ENCODE data around the gene LRMDA.

DNA sequence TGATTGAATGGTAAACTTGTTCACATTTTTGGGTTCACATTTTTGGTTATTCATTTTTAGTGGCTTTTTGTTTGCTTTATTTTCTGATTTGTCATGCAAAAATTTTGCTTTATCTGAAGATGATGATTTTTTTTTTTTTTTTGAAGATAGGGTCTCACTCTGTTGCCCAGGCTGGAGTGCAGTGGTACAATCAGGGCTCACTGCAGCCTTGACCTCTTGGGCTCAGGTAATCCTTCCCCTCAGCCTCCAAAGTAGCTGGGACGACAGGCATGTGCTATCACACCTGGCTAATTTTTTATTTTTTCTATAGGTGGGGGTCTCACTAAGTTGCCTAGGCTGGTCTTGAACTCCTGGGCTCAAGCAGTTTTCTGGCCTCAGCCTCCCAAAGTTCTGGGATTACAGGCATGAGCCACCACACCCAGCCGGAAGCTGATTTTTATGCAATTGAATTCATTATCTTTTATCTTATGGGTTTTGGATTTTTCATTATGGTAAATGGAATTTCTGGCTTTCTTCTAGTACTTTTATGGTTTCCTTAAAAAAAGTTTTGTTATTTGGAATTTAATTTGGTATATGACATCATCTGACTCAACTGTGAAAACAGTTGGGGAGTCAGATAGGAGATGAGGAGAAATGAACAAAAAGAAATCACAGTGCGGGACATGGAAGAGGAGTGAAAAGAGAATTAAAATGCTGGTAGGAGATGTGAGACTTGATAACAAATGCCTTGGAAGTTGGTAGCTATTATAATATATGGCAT, 158.7 kb downstream of the LRMDA start:
- TF ChIP-seq ZFX (CRISPR knock-in tag; IDR thresholded peaks at IDR 0.05; ENCODE audit: low read depth) (no peak), HNF4G (IDR thresholded peaks at IDR 0.05; ENCODE audit: borderline replicate concordance, low read depth, low read length) (no peak), HNF4G (CRISPR knock-in tag; IDR thresholded peaks at IDR 0.05; ENCODE audit: borderline replicate concordance, low read depth) (no peak), RBFOX2 (IDR thresholded peaks at IDR 0.05; ENCODE audit: low read depth, low read length) (no peak), ZNF562 (CRISPR knock-in tag; IDR thresholded peaks at IDR 0.05; ENCODE audit: borderline replicate concordance) (no peak), SRSF1 (optimal IDR thresholded peaks at IDR 0.05; ENCODE audit: low read depth, low read length) (no peak), SMC3 (IDR thresholded peaks at IDR 0.05; ENCODE audit: low read length) (no peak), RNF2 (conservative IDR thresholded peaks at IDR 0.05; ENCODE audit: low read depth) (no peak), EZH2 (conservative IDR thresholded peaks at IDR 0.05; ENCODE audit: low read depth, low read length) (no peak)
- TF ChIP-seq, protein P1, sequence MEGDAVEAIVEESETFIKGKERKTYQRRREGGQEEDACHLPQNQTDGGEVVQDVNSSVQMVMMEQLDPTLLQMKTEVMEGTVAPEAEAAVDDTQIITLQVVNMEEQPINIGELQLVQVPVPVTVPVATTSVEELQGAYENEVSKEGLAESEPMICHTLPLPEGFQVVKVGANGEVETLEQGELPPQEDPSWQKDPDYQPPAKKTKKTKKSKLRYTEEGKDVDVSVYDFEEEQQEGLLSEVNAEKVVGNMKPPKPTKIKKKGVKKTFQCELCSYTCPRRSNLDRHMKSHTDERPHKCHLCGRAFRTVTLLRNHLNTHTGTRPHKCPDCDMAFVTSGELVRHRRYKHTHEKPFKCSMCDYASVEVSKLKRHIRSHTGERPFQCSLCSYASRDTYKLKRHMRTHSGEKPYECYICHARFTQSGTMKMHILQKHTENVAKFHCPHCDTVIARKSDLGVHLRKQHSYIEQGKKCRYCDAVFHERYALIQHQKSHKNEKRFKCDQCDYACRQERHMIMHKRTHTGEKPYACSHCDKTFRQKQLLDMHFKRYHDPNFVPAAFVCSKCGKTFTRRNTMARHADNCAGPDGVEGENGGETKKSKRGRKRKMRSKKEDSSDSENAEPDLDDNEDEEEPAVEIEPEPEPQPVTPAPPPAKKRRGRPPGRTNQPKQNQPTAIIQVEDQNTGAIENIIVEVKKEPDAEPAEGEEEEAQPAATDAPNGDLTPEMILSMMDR (CRISPR knock-in tag; IDR thresholded peaks at IDR 0.05): no peak
- TF ChIP-seq, protein P2, sequence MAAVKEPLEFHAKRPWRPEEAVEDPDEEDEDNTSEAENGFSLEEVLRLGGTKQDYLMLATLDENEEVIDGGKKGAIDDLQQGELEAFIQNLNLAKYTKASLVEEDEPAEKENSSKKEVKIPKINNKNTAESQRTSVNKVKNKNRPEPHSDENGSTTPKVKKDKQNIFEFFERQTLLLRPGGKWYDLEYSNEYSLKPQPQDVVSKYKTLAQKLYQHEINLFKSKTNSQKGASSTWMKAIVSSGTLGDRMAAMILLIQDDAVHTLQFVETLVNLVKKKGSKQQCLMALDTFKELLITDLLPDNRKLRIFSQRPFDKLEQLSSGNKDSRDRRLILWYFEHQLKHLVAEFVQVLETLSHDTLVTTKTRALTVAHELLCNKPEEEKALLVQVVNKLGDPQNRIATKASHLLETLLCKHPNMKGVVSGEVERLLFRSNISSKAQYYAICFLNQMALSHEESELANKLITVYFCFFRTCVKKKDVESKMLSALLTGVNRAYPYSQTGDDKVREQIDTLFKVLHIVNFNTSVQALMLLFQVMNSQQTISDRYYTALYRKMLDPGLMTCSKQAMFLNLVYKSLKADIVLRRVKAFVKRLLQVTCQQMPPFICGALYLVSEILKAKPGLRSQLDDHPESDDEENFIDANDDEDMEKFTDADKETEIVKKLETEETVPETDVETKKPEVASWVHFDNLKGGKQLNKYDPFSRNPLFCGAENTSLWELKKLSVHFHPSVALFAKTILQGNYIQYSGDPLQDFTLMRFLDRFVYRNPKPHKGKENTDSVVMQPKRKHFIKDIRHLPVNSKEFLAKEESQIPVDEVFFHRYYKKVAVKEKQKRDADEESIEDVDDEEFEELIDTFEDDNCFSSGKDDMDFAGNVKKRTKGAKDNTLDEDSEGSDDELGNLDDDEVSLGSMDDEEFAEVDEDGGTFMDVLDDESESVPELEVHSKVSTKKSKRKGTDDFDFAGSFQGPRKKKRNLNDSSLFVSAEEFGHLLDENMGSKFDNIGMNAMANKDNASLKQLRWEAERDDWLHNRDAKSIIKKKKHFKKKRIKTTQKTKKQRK (IDR thresholded peaks at IDR 0.05; ENCODE audit: low read length): no peak

All from HepG2 (cell line).